ENCODE measurements around the gene ARID1B. TPM values are rescaled to one million over a fixed set of nuclear protein-coding genes. Genes with fewer than 3 reads are reported as not detected.

The ARID1B gene
- total and polyA plus RNA-seq, 9 of the 15 experiments (the other 6 are each of a cell fraction or from before 2014, with no cell fraction given): 12.5 to 50.5 (median 25.8) TPM

DNA sequence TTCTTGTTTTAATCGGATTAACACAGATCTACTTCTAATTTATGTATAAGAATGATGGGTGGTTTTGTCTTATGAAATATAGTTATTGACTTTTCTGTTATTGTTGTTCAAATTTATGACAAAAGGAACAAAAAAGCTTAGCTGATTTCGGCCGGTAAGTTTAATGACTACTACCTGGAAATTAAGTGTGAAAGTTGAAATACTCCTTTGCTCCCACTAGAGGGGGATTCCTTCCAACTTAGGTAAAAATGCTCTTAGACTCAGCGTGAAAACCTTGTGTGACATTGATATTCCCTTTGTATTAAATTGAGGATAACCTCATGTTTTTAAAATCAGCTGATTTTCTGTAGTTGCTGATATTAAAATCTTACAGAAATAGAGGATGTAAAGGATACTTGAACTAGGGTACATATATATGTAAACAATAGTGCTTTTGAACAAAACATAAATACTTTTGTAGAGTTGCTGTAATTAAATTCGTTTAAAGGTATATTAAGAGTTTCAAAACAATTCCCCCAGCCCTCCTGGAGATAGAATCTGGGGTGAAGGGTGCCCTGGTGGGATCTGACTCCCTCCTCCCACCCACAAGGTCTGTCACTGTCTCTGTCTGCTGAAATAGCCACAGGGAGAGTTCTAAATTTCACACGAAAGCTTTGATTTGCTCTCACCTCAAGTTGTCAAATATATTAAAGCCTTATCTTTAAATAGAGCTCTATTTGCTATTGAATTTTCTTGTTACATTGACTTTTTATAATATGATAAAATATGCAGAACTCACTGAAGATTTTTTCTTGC is 257.5 kb downstream of the ARID1B start (continued):
- TF ChIP-seq VEZF1 (CRISPR knock-in tag; IDR thresholded peaks at IDR 0.05) (peak; percentile 12; the same call in 1 of the 2 replicates), ZNF146 (CRISPR knock-in tag; IDR thresholded peaks at IDR 0.05; ENCODE audit: unreplicated experiment) (no peak), JUND (IDR thresholded peaks at IDR 0.05; ENCODE audit: borderline replicate concordance, low read depth, low read length) (peak; percentile 20; the same call in 1 of the 2 replicates), JUND (tag; IDR thresholded peaks at IDR 0.05; ENCODE audit: borderline replicate concordance, low read depth, low read length) (no peak), SMC3 (conservative IDR thresholded peaks at IDR 0.05; ENCODE audit: insufficient read depth, low read depth, low read length) (peak; percentile 68), ZNF445 (CRISPR knock-in tag; IDR thresholded peaks at IDR 0.05; ENCODE audit: low read depth) (no peak), SFPQ (IDR thresholded peaks at IDR 0.05; ENCODE audit: low read depth, low read length) (no peak), CREM (IDR thresholded peaks at IDR 0.05; ENCODE audit: low read depth) (no peak), TCF7L2 (IDR thresholded peaks at IDR 0.05; ENCODE audit: low read depth, low read length) (no peak), TARDBP (IDR thresholded peaks at IDR 0.05) (no peak), SRSF7 (optimal IDR thresholded peaks at IDR 0.05; ENCODE audit: low read depth, low read length) (no peak), ZNF551 (CRISPR knock-in tag; IDR thresholded peaks at IDR 0.05) (no peak), MAFK (IDR thresholded peaks at IDR 0.05; ENCODE audit: low read length) (peak; percentile 27; the same call in 1 of the 2 replicates), RBM34 (IDR thresholded peaks at IDR 0.05; ENCODE audit: borderline replicate concordance, insufficient read depth, low read length) (no peak), MEIS2 (IDR thresholded peaks at IDR 0.05; ENCODE audit: partially characterized antibody) (no peak), DEAF1 (CRISPR knock-in tag; IDR thresholded peaks at IDR 0.05) (0 out of 2 replicates have a peak, but pooled peaks have one; percentile 42), ERF (CRISPR knock-in tag; IDR thresholded peaks at IDR 0.05) (no peak), YY1 (IDR thresholded peaks at IDR 0.05; ENCODE audit: borderline replicate concordance in 1 of 3, control insufficient read depth in 1 of 3, extremely low read depth in 1 of 3, insufficient read depth in 3 of 3, insufficient read length in 1 of 3, insufficient replicate concordance in 2 of 3, low read depth in 1 of 3, low read length in 2 of 3) (no peak)
- TF ChIP-seq, protein P1, sequence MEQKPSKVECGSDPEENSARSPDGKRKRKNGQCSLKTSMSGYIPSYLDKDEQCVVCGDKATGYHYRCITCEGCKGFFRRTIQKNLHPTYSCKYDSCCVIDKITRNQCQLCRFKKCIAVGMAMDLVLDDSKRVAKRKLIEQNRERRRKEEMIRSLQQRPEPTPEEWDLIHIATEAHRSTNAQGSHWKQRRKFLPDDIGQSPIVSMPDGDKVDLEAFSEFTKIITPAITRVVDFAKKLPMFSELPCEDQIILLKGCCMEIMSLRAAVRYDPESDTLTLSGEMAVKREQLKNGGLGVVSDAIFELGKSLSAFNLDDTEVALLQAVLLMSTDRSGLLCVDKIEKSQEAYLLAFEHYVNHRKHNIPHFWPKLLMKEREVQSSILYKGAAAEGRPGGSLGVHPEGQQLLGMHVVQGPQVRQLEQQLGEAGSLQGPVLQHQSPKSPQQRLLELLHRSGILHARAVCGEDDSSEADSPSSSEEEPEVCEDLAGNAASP (IDR thresholded peaks at IDR 0.05): no peak
